DMS153 (cell line): ENCODE data around the gene ASF1B.

ENCODE experiments used
- DNase-seq: peaks from one replicate; lab custom pipeline; 2025; lab: John Stamatoyannopoulos, UW

Gene ASF1B

GRCh38 chr19:14135985-14136508 is 342 bp downstream of the ASF1B start:
- DNase-seq, result no peak

GRCh38 chr19:14135355-14135754 is 1.0 kb downstream of the ASF1B start:
- no peak for DNase-seq

GRCh38 chr19:14127929-14128509 is 8.4 kb downstream of the ASF1B start:
- DNase-seq, result no peak

GRCh38 chr19:14127176-14127575 is 9.2 kb downstream of the ASF1B start:
- DNase-seq, result no peak

- DNase-seq, result no peak
Measured at GRCh38 chr19:14122924-14123323, 13.5 kb downstream of the ASF1B start.

GRCh38 chr19:14120497-14120780 is 15.9 kb downstream of the ASF1B start:
- no peak for DNase-seq

GRCh38 chr19:14119644-14120496 is 16.5 kb downstream of the ASF1B start:
- DNase-seq, result no peak

- no peak for DNase-seq
Measured at GRCh38 chr19:14119146-14119545, 17.2 kb downstream of the ASF1B start.

- no peak for DNase-seq
Measured at GRCh38 chr19:14118165-14119051, 18.0 kb downstream of the ASF1B start.

GRCh38 chr19:14117668-14118164 is 18.7 kb downstream of the ASF1B start, which contains the start of gene PRKACA:
TSS of gene PRKACA (minus strand) at chr19:14117762. CDS start at chr19:14117547, 215 bp downstream.
- peak; percentile 98 for DNase-seq

GRCh38 chr19:14116918-14117578 is 19.3 kb downstream of the ASF1B start:
- no peak for DNase-seq

- DNase-seq, result no peak
Measured at GRCh38 chr19:14116525-14116917, 19.9 kb downstream of the ASF1B start.

GRCh38 chr19:14115756-14116155 is 20.6 kb downstream of the ASF1B start:
- no peak for DNase-seq

- no peak for DNase-seq
Measured at GRCh38 chr19:14114854-14115253, 21.5 kb downstream of the ASF1B start.

GRCh38 chr19:14114439-14114838 is 21.9 kb downstream of the ASF1B start:
- no peak for DNase-seq

- DNase-seq, result no peak
Measured at GRCh38 chr19:14113762-14114414, 22.5 kb downstream of the ASF1B start.

GRCh38 chr19:14112809-14113385 is 23.5 kb downstream of the ASF1B start:
- DNase-seq, result no peak

GRCh38 chr19:14112051-14112808 is 24.2 kb downstream of the ASF1B start:
- DNase-seq, result no peak

GRCh38 chr19:14111486-14111885 is 24.9 kb downstream of the ASF1B start:
- DNase-seq, result no peak

- DNase-seq, result no peak
Measured at GRCh38 chr19:14110650-14111049, 25.7 kb downstream of the ASF1B start.
